NB4 (cell line): ENCODE data around the gene TRAK1.

ENCODE experiments used
- POLR2A ChIP-seq: IDR thresholded peaks from 2 replicates; pipeline ENCODE4 v1.6.1; 2011; ENCODE audit warnings: mild to moderate bottlenecking; ENCODE audit not compliant: insufficient read length; ENCODE audit errors: extremely low read depth
- TF ChIP-seq, protein P1 (sequence below): IDR thresholded peaks from one replicate; pipeline ENCODE4 v1.5.1; 2012; ENCODE audit warnings: low read depth, low read length

- TF ChIP-seq, protein P1, sequence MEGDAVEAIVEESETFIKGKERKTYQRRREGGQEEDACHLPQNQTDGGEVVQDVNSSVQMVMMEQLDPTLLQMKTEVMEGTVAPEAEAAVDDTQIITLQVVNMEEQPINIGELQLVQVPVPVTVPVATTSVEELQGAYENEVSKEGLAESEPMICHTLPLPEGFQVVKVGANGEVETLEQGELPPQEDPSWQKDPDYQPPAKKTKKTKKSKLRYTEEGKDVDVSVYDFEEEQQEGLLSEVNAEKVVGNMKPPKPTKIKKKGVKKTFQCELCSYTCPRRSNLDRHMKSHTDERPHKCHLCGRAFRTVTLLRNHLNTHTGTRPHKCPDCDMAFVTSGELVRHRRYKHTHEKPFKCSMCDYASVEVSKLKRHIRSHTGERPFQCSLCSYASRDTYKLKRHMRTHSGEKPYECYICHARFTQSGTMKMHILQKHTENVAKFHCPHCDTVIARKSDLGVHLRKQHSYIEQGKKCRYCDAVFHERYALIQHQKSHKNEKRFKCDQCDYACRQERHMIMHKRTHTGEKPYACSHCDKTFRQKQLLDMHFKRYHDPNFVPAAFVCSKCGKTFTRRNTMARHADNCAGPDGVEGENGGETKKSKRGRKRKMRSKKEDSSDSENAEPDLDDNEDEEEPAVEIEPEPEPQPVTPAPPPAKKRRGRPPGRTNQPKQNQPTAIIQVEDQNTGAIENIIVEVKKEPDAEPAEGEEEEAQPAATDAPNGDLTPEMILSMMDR, result no peak
- TF ChIP-seq POLR2A, result no peak
Observed at GRCh38 chr3:42229266-42229941, 138.2 kb downstream of the TRAK1 start.
